Mesendoderm (in vitro differentiated cells): ENCODE results near the gene KRT5.

Experiments used
- DNase-seq: peaks from one replicate; pipeline ENCODE4 v3.0.0; 2013
- H2AK5ac ChIP-seq: 2 replicates; pipeline ENCODE4 v1.6.1; 2013; ENCODE audit warnings: low read length, inconsistent platforms
- H2BK120ac ChIP-seq: 2 replicates; pipeline ENCODE4 v1.6.1; 2013; ENCODE audit warnings: low read depth, mild to moderate bottlenecking, low read length, moderate library complexity, mixed read lengths
- H2BK15ac ChIP-seq: replicated peaks from 2 replicates; pipeline ENCODE4 v1.6.1; 2013; ENCODE audit warnings: low read depth, mild to moderate bottlenecking, moderate library complexity
- H2BK5ac ChIP-seq: 2 replicates; pipeline ENCODE4 v1.6.1; 2013; ENCODE audit warnings: low read length, inconsistent platforms
- H3K18ac ChIP-seq: 2 replicates; pipeline ENCODE4 v1.6.1; 2013; ENCODE audit warnings: mild to moderate bottlenecking, low read length, mixed read lengths
- H3K23ac ChIP-seq: one replicate; pipeline ENCODE4 v1.6.1; 2013; ENCODE audit warnings: low read length
- H3K27ac ChIP-seq: 2 replicates; pipeline ENCODE4 v1.5.1; 2013; ENCODE audit warnings: low read depth, mild to moderate bottlenecking, inconsistent platforms, low read length, moderate library complexity
- H3K27me3 ChIP-seq: 2 replicates; pipeline ENCODE4 v1.6.1; 2013; ENCODE audit warnings: low read length, control low read depth, mild to moderate bottlenecking, inconsistent platforms; ENCODE audit not compliant: insufficient read depth, poor library complexity
- H3K36me3 ChIP-seq: 2 replicates; pipeline ENCODE4 v1.6.1; 2013; ENCODE audit warnings: low read length, inconsistent platforms; ENCODE audit not compliant: control insufficient read depth, insufficient read depth
- H3K4ac ChIP-seq: one replicate; pipeline ENCODE4 v1.6.1; 2013; ENCODE audit warnings: low read depth, mild to moderate bottlenecking, low read length, moderate library complexity
- H3K4me1 ChIP-seq: 2 replicates; pipeline ENCODE4 v1.6.1; 2013; ENCODE audit warnings: low read depth, low read length, inconsistent platforms; ENCODE audit not compliant: control insufficient read depth
- H3K4me2 ChIP-seq: 2 replicates; pipeline ENCODE4 v1.6.1; 2013; ENCODE audit warnings: low read length
- H3K4me3 ChIP-seq: 2 replicates; pipeline ENCODE4 v1.5.1; 2013; ENCODE audit warnings: mild to moderate bottlenecking, low read length
- H3K56ac ChIP-seq: one replicate; pipeline ENCODE4 v1.6.1; 2013; ENCODE audit warnings: low read length
- H3K79me1 ChIP-seq: 2 replicates; pipeline ENCODE4 v1.6.1; 2013; ENCODE audit warnings: low read length, inconsistent platforms
- H3K79me2 ChIP-seq: 2 replicates; pipeline ENCODE4 v1.6.1; 2013; ENCODE audit warnings: mild to moderate bottlenecking, low read length; ENCODE audit not compliant: control insufficient read depth, insufficient read depth
- H3K9ac ChIP-seq: 2 replicates; pipeline ENCODE4 v1.6.1; 2013; ENCODE audit warnings: low read length, inconsistent platforms
- H4K5ac ChIP-seq: one replicate; pipeline ENCODE4 v1.6.1; 2013; ENCODE audit warnings: low read length
- H4K8ac ChIP-seq: one replicate; pipeline ENCODE4 v1.6.1; 2013; ENCODE audit warnings: low read depth, mild to moderate bottlenecking, control low read depth, low read length, moderate library complexity
- WGBS: extraction: QIAGEN DNeasy Blood & Tissue Kit; methylation state at CpG from one replicate; pipeline ENCODE4 v1.1.7; 2013; ENCODE audit warnings: low lambda C conversion rate, missing lambda C conversion rate; ENCODE audit not compliant: insufficient coverage; ENCODE audit errors: extremely low coverage; 5-methylcytosine and 5-hydroxymethylcytosine counted together

The KRT5 gene

GRCh38 chr12:52530366-52530765, 10.2 kb upstream of the KRT5 start:
- H3K79me2 ChIP-seq = no peaks in the 10 kb centered on the region
- H2BK120ac ChIP-seq = no peak overlapping the region
- no peaks in the 10 kb centered on the region for H3K27me3 ChIP-seq
- no peak overlapping the region for H3K18ac ChIP-seq
- no peak overlapping the region for H4K8ac ChIP-seq
- no peak overlapping the region for H3K56ac ChIP-seq
- H4K5ac ChIP-seq = no peak overlapping the region
- H3K4me2 ChIP-seq = no peak overlapping the region
- H3K4me1 ChIP-seq = no peaks in the 10 kb centered on the region
- no peak overlapping the region for H2BK5ac ChIP-seq
- no peak overlapping the region for H3K27ac ChIP-seq
- no peak overlapping the region for H2AK5ac ChIP-seq
- H3K9ac ChIP-seq = no peak overlapping the region
- DNase-seq = no peak
- no peak overlapping the region for H3K4ac ChIP-seq
- WGBS = no CpG with 5 or more reads among the region's 2 CpGs
- H3K36me3 ChIP-seq = no peaks in the 10 kb centered on the region
- H3K23ac ChIP-seq = no peak overlapping the region
- no peak overlapping the region for H2BK15ac ChIP-seq
- no peak overlapping the region for H3K4me3 ChIP-seq
- H3K79me1 ChIP-seq = no peaks in the 10 kb centered on the region

- DNase-seq = no peak
- Histone ChIP-seq H3K4me3 (no peak overlapping the region), H3K4me1 (no peaks in the 10 kb centered on the region), H3K79me1 (no peaks in the 10 kb centered on the region), H4K5ac (no peak overlapping the region), H3K36me3 (no peaks in the 10 kb centered on the region), H3K4ac (no peak overlapping the region), H3K18ac (no peak overlapping the region), H2BK120ac (no peak overlapping the region), H3K4me2 (no peak overlapping the region), H2AK5ac (no peak overlapping the region), H2BK5ac (no peak overlapping the region), H3K27ac (no peak overlapping the region), H3K23ac (no peak overlapping the region), H3K27me3 (no peaks in the 10 kb centered on the region), H4K8ac (no peak overlapping the region), H2BK15ac (no peak overlapping the region), H3K9ac (no peak overlapping the region), H3K79me2 (no peaks in the 10 kb centered on the region), H3K56ac (no peak overlapping the region)
- no CpG with 5 or more reads among the region's 9 CpGs for WGBS
Measured at GRCh38 chr12:52529846-52530245, 9.7 kb upstream of the KRT5 start.

- WGBS = no CpG with 5 or more reads among the region's 2 CpGs
- no peak overlapping the region for H2AK5ac ChIP-seq
- H3K36me3 ChIP-seq = no peaks in the 10 kb centered on the region
- no peaks in the 10 kb centered on the region for H3K4me1 ChIP-seq
- no peak overlapping the region for H4K8ac ChIP-seq
- no peak overlapping the region for H3K56ac ChIP-seq
- no peak overlapping the region for H3K4me3 ChIP-seq
- H3K18ac ChIP-seq = no peak overlapping the region
- H4K5ac ChIP-seq = no peak overlapping the region
- H3K27me3 ChIP-seq = no peaks in the 10 kb centered on the region
- no peaks in the 10 kb centered on the region for H3K79me1 ChIP-seq
- H3K79me2 ChIP-seq = no peaks in the 10 kb centered on the region
- H3K4ac ChIP-seq = no peak overlapping the region
- DNase-seq = no peak
- H2BK15ac ChIP-seq = no peak overlapping the region
- no peak overlapping the region for H3K9ac ChIP-seq
- H3K27ac ChIP-seq = no peak overlapping the region
- no peak overlapping the region for H2BK120ac ChIP-seq
- H2BK5ac ChIP-seq = no peak overlapping the region
- H3K23ac ChIP-seq = no peak overlapping the region
- H3K4me2 ChIP-seq = no peak overlapping the region
Measured at GRCh38 chr12:52529417-52529816, 9.2 kb upstream of the KRT5 start.

- Histone ChIP-seq H4K8ac (no peak overlapping the region), H4K5ac (no peak overlapping the region)
- no peak for DNase-seq
Measured at GRCh38 chr12:52528641-52529143, 8.5 kb upstream of the KRT5 start.

GRCh38 chr12:52527121-52527800, 7.1 kb upstream of the KRT5 start:
- H3K23ac ChIP-seq = no peak overlapping the region
- H2BK5ac ChIP-seq = no peak overlapping the region
- H3K27ac ChIP-seq = no peak overlapping the region
- no peak overlapping the region for H3K4ac ChIP-seq
- H3K56ac ChIP-seq = no peak overlapping the region
- no peak for DNase-seq
- H3K27me3 ChIP-seq = no peaks in the 10 kb centered on the region
- WGBS = no CpG with 5 or more reads among the region's 4 CpGs
- H3K4me3 ChIP-seq = no peak overlapping the region
- no peaks in the 10 kb centered on the region for H3K79me2 ChIP-seq
- no peaks in the 10 kb centered on the region for H3K36me3 ChIP-seq
- H4K8ac ChIP-seq = no peak overlapping the region
- no peaks in the 10 kb centered on the region for H3K79me1 ChIP-seq
- H3K4me2 ChIP-seq = no peak overlapping the region
- no peak overlapping the region for H3K9ac ChIP-seq
- H2BK120ac ChIP-seq = no peak overlapping the region
- no peaks in the 10 kb centered on the region for H3K4me1 ChIP-seq
- H4K5ac ChIP-seq = no peak overlapping the region
- no peak overlapping the region for H3K18ac ChIP-seq
- no peak overlapping the region for H2BK15ac ChIP-seq
- H2AK5ac ChIP-seq = no peak overlapping the region

More at GRCh38 chr12:52528641-52529143, 8.5 kb upstream of the KRT5 start:
- Histone ChIP-seq H3K56ac (no peak overlapping the region), H3K23ac (no peak overlapping the region), H3K79me2 (no peaks in the 10 kb centered on the region), H3K36me3 (no peaks in the 10 kb centered on the region), H3K4me3 (no peak overlapping the region), H3K4ac (no peak overlapping the region), H3K4me1 (no peaks in the 10 kb centered on the region), H3K9ac (no peak overlapping the region), H2AK5ac (no peak overlapping the region), H3K79me1 (no peaks in the 10 kb centered on the region), H2BK5ac (no peak overlapping the region), H3K27me3 (no peaks in the 10 kb centered on the region), H2BK15ac (no peak overlapping the region), H3K18ac (no peak overlapping the region), H3K4me2 (no peak overlapping the region), H3K27ac (no peak overlapping the region), H2BK120ac (no peak overlapping the region)
- no CpG with 5 or more reads among the region's 8 CpGs for WGBS

GRCh38 chr12:52526511-52526951, 6.3 kb upstream of the KRT5 start:
- Histone ChIP-seq H2BK120ac (no peak overlapping the region), H4K8ac (no peak overlapping the region), H3K4me3 (no peak overlapping the region), H3K4me2 (no peak overlapping the region), H3K4me1 (no peaks in the 10 kb centered on the region), H3K9ac (no peak overlapping the region), H3K79me2 (no peaks in the 10 kb centered on the region), H3K56ac (no peak overlapping the region), H2BK5ac (no peak overlapping the region), H3K79me1 (no peaks in the 10 kb centered on the region), H2BK15ac (no peak overlapping the region), H4K5ac (no peak overlapping the region), H3K27ac (no peak overlapping the region), H3K23ac (no peak overlapping the region), H3K18ac (no peak overlapping the region), H3K36me3 (no peaks in the 10 kb centered on the region), H2AK5ac (no peak overlapping the region), H3K27me3 (no peaks in the 10 kb centered on the region), H3K4ac (no peak overlapping the region)
- WGBS = no CpG with 5 or more reads among the region's 8 CpGs
- no peak for DNase-seq
